Activated CD4-positive, alpha-beta T cell treated with anti-CD3 and anti-CD28 coated beads, Interleukin-2, amount 50 U/mL, for 16 hours (primary cell): ENCODE measurements around the gene MEIOC.

Source experiments
- DNase-seq: peaks from one replicate; pipeline ENCODE4 v3.0.0-alpha.2; 2020

Gene MEIOC

DNA sequence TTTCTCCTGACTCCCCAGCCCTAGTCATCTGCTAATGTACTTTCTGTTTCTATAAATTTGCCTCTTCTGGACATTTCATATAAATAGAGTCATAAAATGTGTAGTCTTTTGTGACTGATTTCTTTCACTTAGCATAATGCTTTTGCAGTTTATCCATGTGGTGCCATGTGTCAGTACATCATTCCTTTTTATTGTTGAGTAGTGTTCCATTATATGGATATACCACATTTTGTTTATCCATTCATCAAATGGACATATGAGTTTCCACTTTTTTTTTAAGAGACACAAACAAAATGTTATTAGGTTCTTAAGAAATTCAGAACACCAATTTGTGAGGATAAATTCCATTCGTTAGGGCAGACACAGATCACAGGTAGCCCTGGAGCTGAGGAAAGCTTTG, 63.2 kb downstream of the MEIOC start:
- DNase-seq = no peak

DNA sequence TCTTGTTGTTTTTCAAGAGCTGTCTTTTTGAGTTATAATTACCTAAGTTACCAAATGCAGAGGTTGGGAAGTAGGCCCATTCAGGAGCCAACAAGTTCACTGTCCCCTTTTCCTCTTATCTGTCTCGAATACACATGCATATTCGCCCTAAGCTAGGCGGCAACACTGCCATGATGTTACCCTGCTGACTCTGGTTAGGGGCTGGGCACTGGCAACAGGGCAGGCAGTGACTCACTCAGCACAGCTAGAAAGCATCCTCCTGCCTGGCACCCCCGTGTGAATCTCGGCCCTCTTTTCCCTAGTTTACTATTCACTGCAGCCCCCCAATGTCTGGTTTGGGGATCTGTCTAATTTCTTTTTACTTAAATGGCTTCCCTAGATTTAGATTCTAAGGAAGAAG, 66.0 kb downstream of the MEIOC start:
- no peak for DNase-seq
